ENCODE data around the gene MLIP.
"Not testable (repeated sequence)": the region's sequence is repeated elsewhere in the genome, so short reads cannot be mapped to it uniquely, and the experiment has no call there.

The MLIP gene, protein sequence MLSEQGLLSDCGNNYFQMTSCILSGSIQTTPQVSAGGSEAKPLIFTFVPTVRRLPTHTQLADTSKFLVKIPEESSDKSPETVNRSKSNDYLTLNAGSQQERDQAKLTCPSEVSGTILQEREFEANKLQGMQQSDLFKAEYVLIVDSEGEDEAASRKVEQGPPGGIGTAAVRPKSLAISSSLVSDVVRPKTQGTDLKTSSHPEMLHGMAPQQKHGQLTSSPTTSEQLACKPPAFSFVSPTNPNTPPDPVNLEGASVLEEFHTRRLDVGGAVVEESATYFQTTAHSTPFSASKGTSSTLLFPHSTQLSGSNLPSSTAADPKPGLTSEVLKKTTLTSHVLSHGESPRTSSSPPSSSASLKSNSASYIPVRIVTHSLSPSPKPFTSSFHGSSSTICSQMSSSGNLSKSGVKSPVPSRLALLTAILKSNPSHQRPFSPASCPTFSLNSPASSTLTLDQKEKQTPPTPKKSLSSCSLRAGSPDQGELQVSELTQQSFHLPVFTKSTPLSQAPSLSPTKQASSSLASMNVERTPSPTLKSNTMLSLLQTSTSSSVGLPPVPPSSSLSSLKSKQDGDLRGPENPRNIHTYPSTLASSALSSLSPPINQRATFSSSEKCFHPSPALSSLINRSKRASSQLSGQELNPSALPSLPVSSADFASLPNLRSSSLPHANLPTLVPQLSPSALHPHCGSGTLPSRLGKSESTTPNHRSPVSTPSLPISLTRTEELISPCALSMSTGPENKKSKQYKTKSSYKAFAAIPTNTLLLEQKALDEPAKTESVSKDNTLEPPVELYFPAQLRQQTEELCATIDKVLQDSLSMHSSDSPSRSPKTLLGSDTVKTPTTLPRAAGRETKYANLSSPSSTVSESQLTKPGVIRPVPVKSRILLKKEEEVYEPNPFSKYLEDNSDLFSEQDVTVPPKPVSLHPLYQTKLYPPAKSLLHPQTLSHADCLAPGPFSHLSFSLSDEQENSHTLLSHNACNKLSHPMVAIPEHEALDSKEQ

DNA sequence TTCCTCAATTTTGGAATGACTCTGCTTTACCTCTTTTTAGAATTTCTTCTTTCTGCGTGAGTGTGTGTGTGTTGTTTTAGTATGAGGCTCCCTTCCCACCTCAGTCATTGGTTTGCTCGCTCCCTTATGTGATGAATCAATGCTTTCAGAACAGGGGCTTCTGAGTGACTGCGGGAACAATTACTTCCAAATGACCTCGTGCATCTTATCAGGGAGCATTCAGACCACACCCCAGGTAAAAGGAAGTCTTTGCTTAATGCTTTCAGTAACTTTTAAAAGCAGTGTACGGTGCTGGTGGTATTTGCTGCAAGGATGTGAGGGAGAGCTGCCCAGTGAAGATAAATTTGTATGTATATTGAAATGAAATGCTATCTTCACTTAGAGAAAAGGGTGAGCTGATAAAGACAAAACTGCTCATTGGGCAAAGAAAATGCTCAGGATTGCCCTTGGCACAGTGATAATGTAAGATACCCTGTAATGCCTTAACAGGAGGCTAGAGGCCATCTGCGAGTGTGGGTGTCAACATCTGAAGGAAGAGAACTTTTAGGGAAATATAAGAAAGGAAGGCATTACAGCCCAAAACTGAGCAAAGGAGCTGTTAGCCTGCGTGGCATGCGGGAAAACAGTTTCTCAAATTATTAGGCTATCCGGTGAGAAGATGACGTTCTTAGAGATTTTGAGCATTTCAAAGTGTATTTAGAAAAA lies at the start of gene MLIP:
Gene MLIP (plus strand): TSS at position 103 of the 705 bp plus-strand sequence. CDS start 37 bp downstream, at position 140.
- DNase-seq: no peak

DNA sequence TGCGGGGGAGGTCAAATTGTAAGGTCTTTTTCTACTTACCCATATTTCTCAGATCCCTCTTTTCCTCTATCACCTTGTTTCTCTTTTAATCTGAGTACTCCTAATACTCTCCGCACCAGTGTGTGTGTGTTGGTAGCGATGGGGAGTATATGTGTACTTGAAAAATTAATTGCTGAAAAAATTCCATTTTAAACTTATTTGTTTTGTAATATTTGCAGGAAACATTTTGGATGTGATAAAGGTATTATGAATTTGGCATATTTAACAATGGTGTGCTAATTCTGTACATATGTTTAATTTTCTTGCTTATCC lies 48.1 kb upstream of the MLIP start:
- no peak for DNase-seq

DNA sequence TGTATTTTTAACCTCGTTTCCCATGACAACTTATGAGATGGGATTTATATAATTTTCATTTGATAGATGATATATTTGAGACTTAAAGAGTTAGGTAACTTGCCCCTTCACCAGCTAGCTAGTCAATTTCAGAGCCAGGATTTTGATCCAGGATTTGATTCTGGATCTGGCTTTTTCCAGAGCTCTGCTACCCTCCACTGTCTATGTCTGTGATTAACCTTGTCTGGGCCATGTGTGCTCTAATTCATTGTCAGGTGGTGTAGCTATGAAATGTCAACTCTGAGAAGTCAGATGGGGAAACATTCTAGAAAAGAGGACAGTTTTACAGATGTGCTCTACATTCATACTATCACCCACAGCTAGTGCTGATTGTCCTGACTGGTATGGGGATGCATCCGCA lies 42.5 kb upstream of the MLIP start:
- DNase-seq: no peak

DNA sequence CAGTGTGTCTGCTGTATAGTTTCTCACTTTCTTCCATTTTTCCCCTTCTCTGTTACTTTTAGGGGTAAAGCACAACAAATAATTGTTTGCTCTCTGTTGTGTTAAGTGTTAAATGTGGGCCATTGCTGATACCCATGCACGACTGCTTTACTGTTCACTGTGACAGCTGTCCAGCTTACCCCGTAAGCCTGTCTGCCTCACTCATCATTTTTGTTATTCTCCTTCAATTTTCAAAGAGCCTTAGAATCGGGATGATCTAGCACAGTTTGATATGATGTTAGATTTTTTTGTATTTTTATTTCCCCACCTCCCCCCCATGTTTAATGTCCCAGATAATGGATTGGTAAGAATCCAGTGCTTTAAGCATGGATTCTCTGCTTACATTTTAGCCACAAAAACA lies 41.2 kb upstream of the MLIP start:
- no peak for DNase-seq

DNA sequence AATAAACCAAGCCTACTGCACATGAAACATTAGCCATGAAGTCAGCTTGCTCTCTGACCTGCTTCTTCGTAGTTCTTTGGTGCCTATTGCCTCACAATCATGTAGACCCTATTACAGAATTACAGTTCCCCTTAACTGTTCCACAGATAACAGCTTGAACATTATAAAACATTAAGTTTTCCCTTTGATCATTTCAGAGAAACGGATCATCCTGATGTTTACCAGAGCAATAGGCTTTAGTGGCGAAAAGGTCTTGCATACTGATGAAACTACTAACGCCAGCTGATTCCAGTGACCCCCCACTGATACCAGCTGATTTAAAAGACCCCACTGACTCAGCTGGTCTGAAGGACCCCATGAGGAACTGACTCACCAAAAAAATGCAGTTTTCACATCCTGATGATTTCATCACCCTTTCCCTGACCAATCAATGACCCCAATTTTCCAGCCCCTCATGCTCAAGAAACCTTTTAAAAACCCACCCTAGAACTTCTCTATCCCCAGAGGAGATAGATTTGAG lies 39.4 kb upstream of the MLIP start:
- DNase-seq: no peak

DNA sequence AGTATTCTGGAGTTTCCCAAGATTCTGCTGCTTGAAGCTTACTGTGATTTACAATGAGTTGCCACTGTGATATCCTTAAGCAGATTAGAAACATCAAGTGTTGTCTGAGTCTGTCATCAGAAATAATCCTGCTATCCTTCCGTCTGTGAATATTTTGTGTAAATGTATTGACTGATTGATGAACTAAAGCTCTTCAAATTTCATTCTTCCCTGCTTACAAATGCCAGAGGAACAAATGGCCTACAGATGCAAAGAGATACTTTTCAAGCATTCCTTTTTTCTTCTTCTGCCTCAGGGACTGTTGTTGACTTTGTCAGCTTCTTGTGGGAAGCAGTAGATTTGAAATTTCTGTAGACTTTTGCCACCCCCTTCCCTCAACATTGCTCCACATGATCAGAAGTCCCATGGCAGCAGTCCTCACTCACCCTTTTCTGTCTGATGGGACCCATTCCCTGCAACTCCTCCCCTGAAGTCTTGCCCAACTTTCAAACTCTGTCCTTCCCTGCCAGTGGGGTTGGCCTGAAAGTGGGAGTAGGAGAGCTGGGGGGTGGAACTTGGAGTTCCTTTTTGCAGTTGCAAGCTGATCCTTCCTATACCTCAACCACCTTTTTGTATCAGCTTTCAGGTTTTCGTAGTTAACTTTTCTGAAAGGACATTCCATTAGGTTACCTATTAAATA lies 38.5 kb upstream of the MLIP start:
- no peak for DNase-seq

DNA sequence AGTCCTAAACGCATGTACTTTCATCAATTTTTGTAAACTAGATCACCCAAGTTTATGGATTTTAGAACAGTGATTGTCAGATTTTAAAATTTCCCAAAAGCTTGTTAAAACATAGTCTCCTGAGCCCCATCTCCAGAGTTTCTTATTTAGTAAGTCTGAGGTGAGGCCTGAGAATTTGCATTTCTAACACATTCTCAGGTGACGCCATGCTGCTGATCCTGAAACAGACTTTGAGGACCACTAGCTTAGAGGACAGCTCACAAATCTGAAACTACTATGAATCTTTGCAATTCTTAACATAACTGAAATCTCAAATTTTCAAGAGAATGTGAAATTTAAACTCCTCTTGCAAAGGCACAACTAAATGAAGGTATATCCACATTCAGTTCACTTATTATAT lies 37.8 kb upstream of the MLIP start:
- no peak for DNase-seq

DNA sequence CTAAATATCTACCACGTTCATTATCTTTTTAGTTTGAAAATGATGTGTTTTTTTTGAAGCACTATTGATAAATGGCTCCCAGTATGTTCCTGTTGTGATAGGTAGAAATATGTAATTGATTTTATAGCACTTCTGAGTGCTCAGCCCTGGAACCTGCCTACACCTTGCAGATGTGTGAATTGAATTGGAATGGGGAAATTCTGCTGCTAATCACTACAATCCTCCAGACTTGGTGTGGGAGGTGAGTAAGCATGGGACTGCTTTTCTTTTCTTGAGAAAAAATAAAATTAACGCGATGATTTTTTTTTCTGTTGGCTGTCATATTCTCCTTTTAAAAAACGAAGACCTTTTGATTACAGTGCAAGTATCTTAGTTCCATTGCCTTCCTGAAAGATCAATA lies 37.1 kb upstream of the MLIP start:
- no peak for DNase-seq

DNA sequence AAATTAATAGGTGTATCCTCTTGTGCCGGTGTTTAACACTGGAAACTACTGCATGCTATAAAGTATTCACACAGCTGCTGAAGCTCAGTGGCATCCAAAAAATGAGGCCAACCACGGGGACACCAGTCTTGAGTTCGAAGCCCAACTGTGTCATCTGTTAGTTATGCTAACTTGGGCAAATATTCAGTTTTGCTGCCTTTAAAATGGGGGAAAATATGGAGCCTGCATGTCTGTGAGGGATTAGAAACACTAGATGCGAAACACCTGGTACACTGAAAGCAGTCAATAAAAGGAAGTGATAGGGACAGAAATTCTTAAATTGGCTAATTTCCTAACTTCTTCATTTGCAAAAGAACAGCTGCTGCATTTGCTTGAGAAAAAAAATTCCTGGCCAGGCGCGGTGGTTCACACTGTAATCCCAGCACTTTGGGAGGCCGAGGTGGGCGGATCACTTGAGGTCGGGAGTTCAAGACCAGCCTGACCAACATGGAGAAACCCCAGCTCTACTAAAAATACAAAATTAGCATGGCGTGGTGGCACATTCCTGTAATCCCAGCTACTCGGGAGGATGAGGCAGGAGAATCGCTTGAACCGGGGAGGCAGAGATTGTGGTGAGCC lies 36.6 kb upstream of the MLIP start:
- no peak for DNase-seq

DNA sequence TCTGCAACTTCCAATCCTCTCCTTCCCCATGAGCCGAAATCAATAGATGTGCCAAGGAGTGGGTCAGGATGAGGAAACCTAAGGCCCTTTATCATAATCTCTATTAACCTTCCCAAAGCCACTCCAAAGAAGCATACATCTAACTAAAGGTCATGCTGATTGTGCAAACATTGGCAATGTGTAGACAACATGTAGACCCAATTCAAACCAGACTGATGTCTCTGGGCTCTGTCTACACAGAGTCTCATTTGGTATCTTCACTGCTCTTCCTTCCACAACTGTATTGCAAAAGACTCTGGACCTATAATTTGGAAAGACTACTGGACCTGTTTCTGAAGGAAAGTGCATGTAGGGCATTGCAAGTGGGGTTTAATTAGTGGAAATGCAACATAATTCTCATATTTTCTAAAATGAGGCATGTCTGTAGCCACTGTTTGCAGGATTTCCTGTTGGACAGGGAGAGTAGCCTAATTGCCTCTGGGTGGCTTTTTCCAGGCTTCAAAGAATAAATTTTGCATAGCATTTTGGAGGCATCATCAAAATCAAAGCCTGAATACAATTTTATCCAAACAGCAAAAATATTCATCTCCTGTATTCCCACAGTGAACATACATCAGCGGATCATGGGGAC lies 35.0 kb upstream of the MLIP start:
- no peak for DNase-seq

DNA sequence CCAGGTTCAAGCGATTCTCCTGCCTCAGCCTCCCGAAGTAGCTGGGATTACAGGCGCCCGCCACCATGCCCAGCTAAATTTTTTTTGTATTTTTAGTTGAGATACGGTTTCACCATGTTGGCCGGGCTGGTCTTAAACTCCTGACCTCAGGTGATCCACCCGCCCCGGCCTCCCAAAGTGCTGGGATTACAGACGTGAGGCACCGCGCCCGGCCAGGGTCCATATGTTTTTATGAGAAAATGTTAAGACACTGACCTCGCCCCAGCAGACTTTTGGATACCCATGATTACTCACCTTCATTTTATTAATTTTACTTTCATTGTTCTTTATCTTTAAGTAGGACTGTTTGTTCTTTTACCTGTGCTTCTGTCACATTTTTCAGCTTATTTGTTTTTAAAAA lies 29.7 kb upstream of the MLIP start:
- DNase-seq: not testable (repeated sequence)

DNA sequence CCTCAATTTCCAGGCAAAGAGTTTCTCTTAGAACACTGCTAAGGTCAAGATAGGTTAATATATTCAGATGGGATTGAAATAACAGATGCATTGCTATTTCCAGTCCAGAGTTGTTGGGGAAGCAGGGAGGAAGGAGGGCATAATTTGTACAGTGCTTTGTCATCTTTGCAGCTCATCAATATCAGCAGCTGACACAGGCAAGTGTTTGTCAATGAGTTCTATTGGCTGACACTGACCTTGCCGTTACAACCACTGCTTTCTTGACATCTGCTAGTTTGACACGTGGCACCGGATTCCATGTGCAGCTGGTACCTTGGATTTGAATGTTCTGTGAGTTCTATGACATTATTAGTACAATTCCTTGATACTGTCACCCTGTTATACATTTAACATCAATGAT lies 28.0 kb upstream of the MLIP start:
- no peak for DNase-seq

DNA sequence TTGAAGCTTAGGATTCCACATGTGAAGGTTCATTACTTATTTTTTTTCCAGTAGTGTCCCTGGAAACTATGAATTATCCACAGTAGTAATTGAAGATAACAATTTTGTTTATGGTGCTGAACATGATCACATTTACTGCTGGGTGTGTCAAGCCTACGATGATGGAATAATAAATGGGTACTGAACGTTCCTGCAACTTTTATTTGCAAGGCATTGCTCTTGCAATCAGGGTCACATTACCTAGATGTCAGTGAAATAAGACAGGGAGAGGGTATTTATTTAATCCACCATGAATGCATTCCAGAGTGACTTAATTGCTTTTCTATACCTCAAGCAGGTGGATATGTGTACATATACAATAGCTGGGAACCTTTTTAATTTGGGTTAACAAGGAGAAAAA lies 27.0 kb upstream of the MLIP start:
- DNase-seq: no peak

DNA sequence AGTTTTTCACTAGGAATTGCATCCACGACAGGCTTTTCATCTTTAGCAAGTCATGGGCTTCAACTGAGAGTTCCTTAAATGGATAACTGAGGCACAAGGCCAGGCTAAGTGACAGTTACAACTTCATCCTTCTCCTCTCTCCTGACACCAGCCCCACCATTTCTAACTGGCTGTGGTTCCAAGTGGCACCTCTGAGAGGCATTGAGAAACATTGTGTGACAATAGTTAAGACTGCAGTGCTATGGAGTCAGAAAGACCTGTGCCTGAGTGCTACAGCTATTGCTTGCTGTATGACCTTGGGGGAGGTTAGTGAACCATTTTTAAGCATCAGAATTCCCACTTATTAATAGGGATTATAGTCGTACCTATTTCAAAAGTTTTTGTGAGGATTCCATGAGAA lies 26.2 kb upstream of the MLIP start:
- DNase-seq: no peak

DNA sequence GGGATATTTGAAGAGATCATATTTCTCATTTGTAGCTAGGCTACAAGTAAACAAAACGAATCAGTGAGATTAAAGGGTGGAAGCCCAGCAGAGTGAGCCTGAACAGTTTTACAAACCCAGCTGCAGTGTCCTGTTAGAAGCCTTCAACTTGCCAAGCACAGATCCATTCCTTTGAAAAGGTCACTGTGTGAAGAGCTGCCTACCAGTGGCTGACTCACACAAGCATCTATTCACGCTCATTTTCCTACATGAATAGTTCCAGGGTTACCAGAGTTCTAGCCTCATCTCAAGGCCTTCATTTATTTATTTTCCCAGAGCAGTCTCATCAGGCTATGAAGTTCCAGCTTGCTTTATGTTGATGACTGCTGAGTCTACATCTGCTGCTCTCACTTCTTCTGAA lies 25.7 kb upstream of the MLIP start:
- no peak for DNase-seq

DNA sequence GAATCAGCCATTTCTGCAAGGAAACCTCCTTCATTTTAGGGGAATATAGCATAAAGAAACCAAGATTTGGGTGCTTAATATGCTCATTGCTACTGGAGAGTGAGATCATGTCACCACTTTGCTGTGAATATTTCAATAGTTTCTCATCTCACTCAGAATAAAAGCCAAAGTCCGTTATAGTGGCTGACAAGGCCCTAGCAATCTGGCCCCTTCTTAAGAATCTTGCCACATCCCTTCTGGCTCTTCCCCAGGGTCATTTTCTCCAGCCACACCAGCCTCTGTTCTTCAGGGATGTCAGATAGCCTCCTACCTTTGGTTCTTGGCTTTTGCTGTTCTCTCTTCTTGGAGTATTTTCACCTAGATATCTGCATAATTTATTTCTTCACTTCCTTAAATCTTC lies 24.8 kb upstream of the MLIP start:
- no peak for DNase-seq

DNA sequence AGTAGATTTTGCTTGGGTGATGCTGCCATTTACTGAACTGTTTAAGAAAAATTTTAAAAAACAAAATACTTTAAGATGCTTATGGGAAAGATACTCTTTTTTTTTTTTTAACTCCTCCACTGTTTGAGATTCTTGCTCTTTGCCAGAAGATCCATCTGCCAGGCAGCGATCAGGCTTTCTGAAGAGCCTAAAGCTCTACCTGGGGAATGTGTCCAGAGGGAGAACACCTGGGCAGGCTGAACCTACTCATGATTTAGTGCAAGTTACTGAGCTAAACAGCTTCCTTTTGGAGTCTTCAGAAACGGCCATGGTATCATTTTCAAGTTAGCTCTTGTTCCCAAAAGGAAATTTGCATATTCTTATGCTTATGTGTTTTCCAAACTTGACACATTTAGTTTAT lies 23.5 kb upstream of the MLIP start:
- DNase-seq: no peak

DNA sequence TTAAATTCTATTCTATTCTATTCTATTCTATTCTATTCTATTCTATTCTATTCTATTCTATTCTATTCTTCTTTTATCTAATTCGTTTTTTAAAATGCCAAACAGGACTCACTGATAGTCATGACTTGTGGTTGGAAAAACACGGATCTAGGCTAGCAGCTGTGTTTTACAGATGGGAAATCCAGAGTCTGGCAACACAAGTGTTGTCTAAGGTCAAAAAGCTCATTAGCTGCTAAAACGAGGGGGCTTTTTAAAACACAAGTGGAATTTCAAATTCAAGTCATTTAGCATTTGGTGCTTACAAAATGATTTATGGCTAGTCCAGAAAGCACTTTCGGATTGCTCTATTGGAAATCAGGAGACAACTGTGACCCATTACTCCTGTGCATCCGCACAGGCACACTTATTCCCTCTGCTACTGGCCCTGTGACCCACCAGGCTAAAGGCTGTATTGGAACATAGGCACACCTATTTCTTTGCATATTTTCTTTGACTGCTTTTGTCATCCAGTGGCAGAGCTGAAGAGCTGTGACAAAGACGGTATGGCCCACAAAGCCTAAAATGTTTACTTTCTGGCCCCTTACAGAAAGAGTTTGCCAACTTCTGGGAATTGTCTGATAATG lies 17.8 kb upstream of the MLIP start:
- DNase-seq: no peak

DNA sequence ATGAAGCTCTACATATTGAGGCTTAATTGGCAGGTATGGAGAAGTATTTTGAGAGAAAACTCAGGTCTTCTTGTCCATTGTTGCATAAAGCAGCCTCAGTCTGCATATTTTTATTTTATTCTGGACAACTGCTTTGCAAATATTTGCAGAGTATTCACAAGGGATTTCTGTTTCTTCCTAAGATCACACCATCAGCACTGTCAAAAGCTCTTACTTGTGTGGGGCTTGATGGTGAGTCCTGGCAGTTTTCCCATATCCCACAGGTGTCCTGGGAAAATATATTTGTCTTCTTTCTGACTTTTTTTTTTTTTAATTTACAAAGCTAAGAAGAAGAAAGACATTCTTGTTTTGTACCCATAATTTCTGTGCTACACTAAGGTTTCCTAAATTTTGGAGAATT lies 16.9 kb upstream of the MLIP start:
- DNase-seq: no peak

DNA sequence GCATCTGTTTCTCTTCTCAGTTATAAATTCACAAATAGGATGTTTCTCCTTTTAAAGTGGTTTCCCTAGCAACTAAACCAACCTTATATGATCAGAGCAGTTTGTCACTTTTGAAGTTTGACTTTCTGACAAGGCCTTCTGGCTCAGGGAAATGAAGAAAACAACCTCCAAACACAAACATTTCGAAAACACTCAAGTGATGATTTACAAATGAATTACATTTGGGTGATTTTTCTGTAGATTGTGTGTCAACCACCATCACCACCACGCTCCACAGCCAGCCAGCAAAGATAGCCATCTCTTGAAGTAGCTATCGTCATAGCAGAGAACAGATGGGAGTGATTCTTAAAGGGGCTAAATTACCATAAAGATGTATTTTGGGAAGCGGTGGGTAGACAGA lies 16.5 kb upstream of the MLIP start:
- no peak for DNase-seq

DNA sequence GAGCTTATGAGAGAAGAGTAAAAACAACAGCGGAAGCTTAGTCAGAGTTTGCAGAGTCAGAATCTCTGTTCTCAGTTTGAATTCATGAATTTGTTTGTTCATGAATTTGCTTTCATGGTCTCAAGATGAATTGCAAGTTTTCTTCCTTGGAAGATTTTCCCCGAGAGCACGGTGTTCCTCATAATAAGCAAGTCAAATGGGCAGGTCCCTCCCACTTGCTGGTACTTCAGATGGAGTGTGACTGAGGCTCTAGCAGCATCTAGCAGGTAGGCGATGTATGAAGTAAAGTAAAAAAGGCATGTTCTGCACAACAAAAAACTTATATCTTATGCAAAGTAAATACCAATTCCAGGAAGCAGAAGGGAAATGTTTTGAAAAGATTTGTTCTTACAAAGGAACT lies 15.5 kb upstream of the MLIP start:
- no peak for DNase-seq

Data from stimulated activated CD4-positive, alpha-beta T cell treated with anti-CD3 and anti-CD28 coated beads, Interleukin-15, amount 100 ng/mL, for 24 hours (primary cell).